ENCODE measurements around the gene FAM24A. TPM values are rescaled to one million over a fixed set of nuclear protein-coding genes. Genes with fewer than 3 reads are reported as not detected.
"Not testable (repeated sequence)": the region's sequence is repeated elsewhere in the genome, so short reads cannot be mapped to it uniquely, and the experiment has no call there.

FAM24A gene
- total RNA-seq, 1 donor from 2014 or later: not detected

GRCh38 chr10:122879339-122880273 lies 30.8 kb upstream of the FAM24A start, which contains the start of gene FAM24B:
TSS of gene FAM24B (minus strand) at chr10:122879581. CDS start at chr10:122850515, 29,066 bp downstream.
- Mint-ChIP-seq H3K27me3 (ENCODE audit: unreplicated experiment) (peaks cover 6% of the 10 kb centered on the region), H3K4me3 (ENCODE audit: unreplicated experiment) (no peak within 1 kb of the TSS), H3K9me3 (ENCODE audit: unreplicated experiment) (no peaks in the 10 kb centered on the region), H3K27ac (ENCODE audit: unreplicated experiment) (no peak within 1 kb of the TSS), H3K4me1 (ENCODE audit: unreplicated experiment) (peaks cover 7% of the 10 kb centered on the region), H3K36me3 (ENCODE audit: unreplicated experiment) (no peaks in the 10 kb centered on the region)
- TF ChIP-seq, protein P1, sequence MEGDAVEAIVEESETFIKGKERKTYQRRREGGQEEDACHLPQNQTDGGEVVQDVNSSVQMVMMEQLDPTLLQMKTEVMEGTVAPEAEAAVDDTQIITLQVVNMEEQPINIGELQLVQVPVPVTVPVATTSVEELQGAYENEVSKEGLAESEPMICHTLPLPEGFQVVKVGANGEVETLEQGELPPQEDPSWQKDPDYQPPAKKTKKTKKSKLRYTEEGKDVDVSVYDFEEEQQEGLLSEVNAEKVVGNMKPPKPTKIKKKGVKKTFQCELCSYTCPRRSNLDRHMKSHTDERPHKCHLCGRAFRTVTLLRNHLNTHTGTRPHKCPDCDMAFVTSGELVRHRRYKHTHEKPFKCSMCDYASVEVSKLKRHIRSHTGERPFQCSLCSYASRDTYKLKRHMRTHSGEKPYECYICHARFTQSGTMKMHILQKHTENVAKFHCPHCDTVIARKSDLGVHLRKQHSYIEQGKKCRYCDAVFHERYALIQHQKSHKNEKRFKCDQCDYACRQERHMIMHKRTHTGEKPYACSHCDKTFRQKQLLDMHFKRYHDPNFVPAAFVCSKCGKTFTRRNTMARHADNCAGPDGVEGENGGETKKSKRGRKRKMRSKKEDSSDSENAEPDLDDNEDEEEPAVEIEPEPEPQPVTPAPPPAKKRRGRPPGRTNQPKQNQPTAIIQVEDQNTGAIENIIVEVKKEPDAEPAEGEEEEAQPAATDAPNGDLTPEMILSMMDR (IDR thresholded peaks at IDR 0.05): no peak
- DNase-seq (ENCODE audit: extremely low spot score, unreplicated experiment): no peak

DNA sequence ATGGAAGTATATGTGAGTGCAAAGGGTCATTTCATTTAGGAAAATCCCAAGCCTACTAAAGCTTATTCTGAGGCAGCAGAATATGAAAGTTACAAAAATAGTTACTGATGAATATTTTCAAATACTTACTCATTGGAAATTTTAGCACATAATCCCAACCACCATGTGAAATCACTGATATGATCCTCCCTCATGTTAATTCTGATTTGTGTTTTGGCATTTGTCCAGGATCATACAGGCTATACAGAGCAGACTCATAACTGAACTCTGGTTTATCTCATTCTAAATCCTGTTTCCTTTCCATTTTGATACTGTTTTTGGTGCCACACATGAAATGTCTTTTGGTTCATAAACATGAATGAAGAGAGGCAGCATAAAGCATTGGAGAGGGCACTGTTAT lies 27.6 kb upstream of the FAM24A start:
- Mint-ChIP-seq H3K9me3 (ENCODE audit: unreplicated experiment) (no peaks in the 10 kb centered on the region), H3K4me3 (ENCODE audit: unreplicated experiment) (no peak overlapping the region), H3K4me1 (ENCODE audit: unreplicated experiment) (no peaks in the 10 kb centered on the region), H3K27ac (ENCODE audit: unreplicated experiment) (no peak overlapping the region), H3K36me3 (ENCODE audit: unreplicated experiment) (no peaks in the 10 kb centered on the region), H3K27me3 (ENCODE audit: unreplicated experiment) (peaks cover 15% of the 10 kb centered on the region)
- TF ChIP-seq, protein P1 (IDR thresholded peaks at IDR 0.05): no peak
- DNase-seq (ENCODE audit: extremely low spot score, unreplicated experiment): no peak

DNA sequence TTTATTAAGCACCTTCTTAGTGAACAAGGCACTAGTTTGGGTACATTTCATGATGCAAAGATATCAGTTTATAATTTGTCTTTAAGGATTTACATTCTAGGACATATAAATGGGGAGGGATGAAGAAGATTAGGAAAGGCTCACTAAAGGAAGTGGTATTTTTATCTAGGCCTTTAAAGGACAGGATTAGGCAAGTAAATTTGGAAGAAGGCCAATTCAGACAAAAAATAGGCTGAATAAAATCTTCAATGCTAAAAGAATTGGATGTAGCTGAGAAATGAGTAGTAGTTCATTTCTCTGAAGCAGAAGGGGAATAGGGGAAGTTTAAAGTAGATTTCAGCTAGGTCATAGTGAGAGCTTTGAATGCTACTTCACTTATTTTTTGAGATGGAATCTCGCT lies 26.2 kb upstream of the FAM24A start:
- DNase-seq (ENCODE audit: extremely low spot score, unreplicated experiment): no peak

GRCh38 chr10:122894261-122894944 lies 16.0 kb upstream of the FAM24A start:
- Mint-ChIP-seq H3K4me3 (ENCODE audit: unreplicated experiment) (no peak overlapping the region), H3K36me3 (ENCODE audit: unreplicated experiment) (no peaks in the 10 kb centered on the region)

More for the DNA sequence above, 26.2 kb upstream of the FAM24A start:
- H3K4me1 Mint-ChIP-seq (ENCODE audit: unreplicated experiment): no peaks in the 10 kb centered on the region
- H3K36me3 Mint-ChIP-seq (ENCODE audit: unreplicated experiment): no peaks in the 10 kb centered on the region
- peaks cover 20% of the 10 kb centered on the region for H3K27me3 Mint-ChIP-seq (ENCODE audit: unreplicated experiment)
- H3K9me3 Mint-ChIP-seq (ENCODE audit: unreplicated experiment): no peaks in the 10 kb centered on the region
- no peak overlapping the region for H3K4me3 Mint-ChIP-seq (ENCODE audit: unreplicated experiment)
- H3K27ac Mint-ChIP-seq (ENCODE audit: unreplicated experiment): no peak overlapping the region
- TF ChIP-seq, protein P1 (IDR thresholded peaks at IDR 0.05): no peak

DNA sequence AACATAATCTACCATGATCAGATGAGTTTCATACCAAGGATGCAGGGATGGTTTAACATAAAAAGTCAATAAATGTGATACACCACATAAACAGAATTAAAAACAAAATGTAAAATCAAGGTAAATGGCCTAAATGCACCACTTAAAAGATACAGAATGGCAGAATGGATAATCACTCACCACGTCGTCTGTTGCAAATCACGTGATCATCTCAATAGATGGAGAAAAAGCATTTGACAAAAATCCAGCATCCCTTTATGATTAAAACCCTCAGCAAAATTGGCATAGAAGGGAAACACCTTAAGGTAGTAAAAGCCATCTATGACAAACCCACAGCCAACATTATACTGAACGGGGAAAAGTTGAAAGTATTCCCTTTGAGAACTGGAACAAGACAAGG lies 6.5 kb upstream of the FAM24A start:
- H3K9me3 Mint-ChIP-seq (ENCODE audit: unreplicated experiment); H3K4me3 Mint-ChIP-seq (ENCODE audit: unreplicated experiment); DNase-seq (ENCODE audit: extremely low spot score, unreplicated experiment); H3K4me1 Mint-ChIP-seq (ENCODE audit: unreplicated experiment); H3K36me3 Mint-ChIP-seq (ENCODE audit: unreplicated experiment); H3K27ac Mint-ChIP-seq (ENCODE audit: unreplicated experiment): not testable (repeated sequence)
- peaks cover 26% of the 10 kb centered on the region for H3K27me3 Mint-ChIP-seq (ENCODE audit: unreplicated experiment)

More at GRCh38 chr10:122894261-122894944, 16.0 kb upstream of the FAM24A start:
- Mint-ChIP-seq H3K9me3 (ENCODE audit: unreplicated experiment) (no peaks in the 10 kb centered on the region), H3K4me1 (ENCODE audit: unreplicated experiment) (no peaks in the 10 kb centered on the region), H3K27me3 (ENCODE audit: unreplicated experiment) (peaks cover 19% of the 10 kb centered on the region), H3K27ac (ENCODE audit: unreplicated experiment) (no peak overlapping the region)
- TF ChIP-seq, protein P1 (IDR thresholded peaks at IDR 0.05): no peak
- DNase-seq (ENCODE audit: extremely low spot score, unreplicated experiment): no peak
